HepG2 (cell line): ENCODE results near the gene LGALS13. TPM values are rescaled to one million over a fixed set of nuclear protein-coding genes. Genes with fewer than 3 reads are reported as not detected.

ENCODE experiments used
- ATAC-seq: fragments of 200-7000 bp; cut with Tn5 transposase; 3 replicates; pipeline ENCODE4 v1.9.1; 2020; ENCODE audit warnings: mild to moderate bottlenecking, moderate library complexity
- BruUV-seq: library from RNA; stranded (reverse); fragments of 400-500 nt; replicated peaks from 2 replicates; lab custom pipeline; 2021; lab: Mats Ljungman, UMichigan
- CTCF ChIA-PET: fragments of 300-600 bp; formaldehyde crosslinking; extraction: SDS; loops from one replicate; lab custom pipeline; 2021; ENCODE audit warnings: low total read pairs, inconsistent platforms, low intra/inter-chr PET ratio; lab: Yijun Ruan, JAX
- POLR2A ChIA-PET: fragments of 350-600 bp; sonication (Branson Sonifier 250); formaldehyde crosslinking; loops from one replicate; lab custom pipeline; 2020; ENCODE audit warnings: antibody characterized with exemption, inconsistent platforms; lab: Yijun Ruan, JAX
- DNase-seq: peaks from one replicate; pipeline ENCODE4 v3.0.0-alpha.2; 2015; ENCODE audit warnings: low spot score
- FAIRE-seq: peaks from 3 replicates; lab custom pipeline; 2011; peaks lifted over from hg19 to GRCh38; lab: Jason Lieb, UNC
- H2AFZ ChIP-seq: one replicate; pipeline ENCODE4 v1.6.1; 2011; ENCODE audit warnings: low read length, inconsistent platforms
- H3K27ac ChIP-seq: fragments of 300-600 bp; 3 replicates; pipeline ENCODE4 v1.8.0; 2011; ENCODE audit warnings: mixed run types, mild to moderate bottlenecking, mixed read lengths, low read length, inconsistent platforms; ENCODE audit not compliant: insufficient read depth; ENCODE audit errors: extremely low read length
- H3K27me3 ChIP-seq, 2 experiments: fragments of 200-600 bp in 1 of 2; 2 replicates in 1 of 2; 3 replicates in 1 of 2; pipeline versions ENCODE4 v1.6.0 to v1.8.0; 2011; ENCODE audit warnings: low read length in 2 of 2, mild to moderate bottlenecking in 2 of 2, moderate library complexity in 2 of 2, inconsistent platforms in 1 of 2; ENCODE audit not compliant: insufficient read depth in 2 of 2, control insufficient read depth in 1 of 2
- H3K36me3 ChIP-seq, 2 experiments: fragments of 200-600 bp in 1 of 2; replicated peaks in 1 of 2; 2 replicates in 1 of 2; 3 replicates in 1 of 2; pipeline versions ENCODE4 v1.5.1 to v1.8.0; 2011; ENCODE audit warnings: low read length in 2 of 2, inconsistent platforms in 1 of 2; ENCODE audit not compliant: insufficient read depth in 2 of 2, control insufficient read depth in 1 of 2
- H3K4me1 ChIP-seq: 2 replicates; pipeline ENCODE4 v1.5.1; 2012; ENCODE audit warnings: low read length, inconsistent platforms; ENCODE audit not compliant: insufficient read depth
- H3K4me2 ChIP-seq: 2 replicates; pipeline ENCODE4 v1.6.0; 2011; ENCODE audit warnings: low read depth, low read length, inconsistent platforms
- H3K4me3 ChIP-seq, 3 experiments: fragments of 200-600 bp in 1 of 3; sonication (generic), shearing (Covaris generic) in 1 of 3; replicated peaks in 1 of 3; 2 replicates each; pipeline ENCODE4 v1.5.1; 2011 to 2016; ENCODE audit warnings: low read length in 3 of 3, inconsistent platforms in 2 of 3, low read depth in 2 of 3, mild to moderate bottlenecking in 2 of 3, control low read depth in 1 of 3, mixed read lengths in 1 of 3; ENCODE audit not compliant: insufficient read depth in 1 of 3
- H3K79me2 ChIP-seq: one replicate; pipeline ENCODE4 v1.6.1; 2011; ENCODE audit warnings: low read length, inconsistent platforms; ENCODE audit not compliant: insufficient read depth
- H3K9ac ChIP-seq: 2 replicates; pipeline ENCODE4 v1.6.0; 2011; ENCODE audit warnings: mild to moderate bottlenecking, low read depth, low read length, inconsistent platforms; ENCODE audit not compliant: insufficient read depth
- H3K9me3 ChIP-seq: 2 replicates; pipeline ENCODE4 v1.5.1; 2012; ENCODE audit warnings: mild to moderate bottlenecking, low read length
- H4K20me1 ChIP-seq: 2 replicates; pipeline ENCODE4 v1.6.0; 2011; ENCODE audit warnings: inconsistent platforms, mild to moderate bottlenecking, low read length, moderate library complexity; ENCODE audit not compliant: insufficient read depth
- HNRNPL ChIP-seq: fragments of 200-400 bp; formaldehyde crosslinking; IDR thresholded peaks from 2 replicates; pipeline ENCODE4 v1.6.1; 2017; ENCODE audit warnings: mild to moderate bottlenecking, low read depth, low read length
- HNRNPLL ChIP-seq: fragments of 200-400 bp; formaldehyde crosslinking; IDR thresholded peaks from 2 replicates; pipeline ENCODE4 v1.6.1; 2017; ENCODE audit warnings: mild to moderate bottlenecking, low read depth, low read length; ENCODE audit not compliant: poor library complexity, severe bottlenecking
- NR1H2 ChIP-seq: sonication (generic); formaldehyde crosslinking; IDR thresholded peaks from 2 replicates; pipeline ENCODE4 v1.8.1; 2022; ENCODE audit warnings: low read depth, missing genetic modification reagents, borderline replicate concordance
- RBAK ChIP-seq: sonication (generic); formaldehyde crosslinking; IDR thresholded peaks from 2 replicates; pipeline ENCODE4 v1.5.1; 2020; ENCODE audit warnings: mild to moderate bottlenecking, missing genetic modification reagents
- REXO4 ChIP-seq: sonication (generic); formaldehyde crosslinking; IDR thresholded peaks from 2 replicates; pipeline ENCODE4 v1.8.0; 2022; ENCODE audit warnings: missing genetic modification reagents, mild to moderate bottlenecking, borderline replicate concordance
- RNF219 ChIP-seq: sonication (generic); formaldehyde crosslinking; IDR thresholded peaks from 2 replicates; pipeline ENCODE4 v1.5.0; 2020; ENCODE audit warnings: mild to moderate bottlenecking, missing genetic modification reagents
- TCF7L2 ChIP-seq: IDR thresholded peaks from 2 replicates; pipeline ENCODE4 v1.6.1; 2011; ENCODE audit warnings: mild to moderate bottlenecking, low read depth, low read length, moderate library complexity
- ZNF354B ChIP-seq: sonication (generic); formaldehyde crosslinking; IDR thresholded peaks from 2 replicates; pipeline ENCODE4 v1.8.0; 2022; ENCODE audit warnings: mild to moderate bottlenecking, missing genetic modification reagents
- ZNF547 ChIP-seq: sonication (generic); formaldehyde crosslinking; IDR thresholded peaks from 2 replicates; pipeline ENCODE4 v1.5.1; 2020; ENCODE audit warnings: mild to moderate bottlenecking, missing genetic modification reagents
- ZNF550 ChIP-seq: sonication (generic); formaldehyde crosslinking; IDR thresholded peaks from 2 replicates; pipeline ENCODE4 v1.4.0; 2020; ENCODE audit warnings: mild to moderate bottlenecking, missing genetic modification reagents, borderline replicate concordance
- ZNF646 ChIP-seq: sonication (generic); formaldehyde crosslinking; IDR thresholded peaks from 2 replicates; pipeline ENCODE4 v1.9.0; 2021; ENCODE audit warnings: mild to moderate bottlenecking, missing genetic modification reagents
- ZNF7 ChIP-seq: IDR thresholded peaks from 2 replicates; pipeline ENCODE4 v1.6.1; 2016; ENCODE audit warnings: missing biosample characterization, missing genetic modification reagents
- ZNF761 ChIP-seq: sonication (generic); formaldehyde crosslinking; conservative IDR thresholded peaks from 2 replicates; pipeline ENCODE4 v1.4.0; 2020; ENCODE audit warnings: mild to moderate bottlenecking, missing genetic modification reagents
- WGBS: methylation state at CpG from one replicate; pipeline ENCODE4 v1.1.6; 2017; ENCODE audit warnings: low lambda C conversion rate; 5-methylcytosine and 5-hydroxymethylcytosine counted together
- in situ Hi-C: cut with HindIII; loops from 2 replicates; pipeline ENCODE4 v1.10.0; 2017; ENCODE audit warnings: low pct_unique_long_range_greater_than_20kb; ENCODE audit not compliant: extremely low pct_ligation_motif_present
- intact Hi-C: fragments of 100-400 bp; cut with micrococcal nuclease; formaldehyde crosslinking; loops from one replicate; pipeline ENCODE4 v1.10.0; 2022; ENCODE audit not compliant: unreplicated experiment
- polyA plus RNA-seq, 8 experiments: library from polyadenylated mRNA; depleted of rRNA in 3 of 8; stranded (reverse) in 7 of 8; unstranded in 1 of 8; fragments of >200 nt; fragmentation: Illumina TruSeq in 4 of 8; extraction: Trizol in 4 of 8; gene quantifications; 2 replicates each; pipeline versions ENCODE4 v1.2.1 to v1.2.3, GENCODE V29; 2011 to 2016; ENCODE audit warnings: low read depth in 4 of 8, missing spikeins in 1 of 8, mixed read lengths in 1 of 8; ENCODE audit not compliant: insufficient read depth in 1 of 8
- total RNA-seq, 5 experiments: library from RNA; depleted of rRNA; stranded (reverse); fragments of >200 nt; fragmentation: Illumina TruSeq; extraction: Trizol; gene quantifications; 2 replicates each; pipeline ENCODE4 v1.2.3, GENCODE V29; 2016; ENCODE audit warnings: low read depth in 1 of 5

The LGALS13 gene
- total and polyA plus RNA-seq, 2 of the 13 experiments (the other 11 are each of a cell fraction or from before 2014, with no cell fraction given): not detected

GRCh38 chr19:39590265-39590664 is 12.1 kb upstream of the LGALS13 start (continued):
- no peak for TF ChIP-seq ZNF646 (CRISPR knock-in tag)

DNA sequence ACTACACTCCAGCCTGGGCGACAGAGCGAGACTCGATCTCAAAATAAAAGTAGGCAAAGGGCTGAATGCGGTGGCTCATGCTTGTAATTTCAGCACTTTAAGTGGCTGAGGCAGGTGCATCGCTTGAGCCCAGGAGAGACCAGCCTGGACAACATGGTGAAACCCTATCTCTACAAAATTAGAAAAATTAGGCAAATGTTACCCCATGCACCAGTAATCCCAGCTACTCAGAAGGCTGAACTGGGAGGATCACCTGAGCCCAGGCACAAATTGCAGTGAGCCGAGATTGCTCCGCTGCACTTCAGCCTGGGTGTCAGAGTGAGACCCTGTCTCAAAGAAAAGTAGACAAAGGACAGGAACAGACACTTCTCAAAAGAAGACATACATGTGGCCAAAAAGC is 9.9 kb upstream of the LGALS13 start:
- FAIRE-seq (no peak), ATAC-seq (no peak), DNase-seq (no peak)
- H3K4me1 ChIP-seq: no peaks in the 10 kb centered on the region
- intact Hi-C loops (no loop called here), in situ Hi-C loops (no loop called here)
- CTCF ChIA-PET: no interaction called here
- H3K27ac ChIP-seq: no peak overlapping the region
- no peak overlapping the region for H3K4me2 ChIP-seq
- 24% methylated on average over 7 of the region's 7 CpGs for WGBS
- BruUV-seq: no TSS peak
- H3K9ac ChIP-seq: no peak overlapping the region
- H3K4me3 ChIP-seq: no peak overlapping the region
- H4K20me1 ChIP-seq: no peaks in the 10 kb centered on the region
- H3K27me3 ChIP-seq: no peaks in the 10 kb centered on the region
- no peaks in the 10 kb centered on the region for H3K36me3 ChIP-seq
- POLR2A ChIA-PET: no interaction called here
- no peaks in the 10 kb centered on the region for H3K79me2 ChIP-seq
- H2AFZ ChIP-seq: no peak overlapping the region
- H3K9me3 ChIP-seq: no peaks in the 10 kb centered on the region
- no peak for TF ChIP-seq HNRNPL
- no peak for TF ChIP-seq RBAK (CRISPR knock-in tag)
- no peak for TF ChIP-seq ZNF354B (CRISPR knock-in tag)
- TF ChIP-seq NR1H2 (CRISPR knock-in tag): no peak
- no peak for TF ChIP-seq RNF219 (CRISPR knock-in tag)
- no peak for TF ChIP-seq ZNF7 (CRISPR knock-in tag)
- TF ChIP-seq ZNF547: no peak
- TF ChIP-seq TCF7L2: no peak
- TF ChIP-seq ZNF550: no peak
- no peak for TF ChIP-seq ZNF761 (CRISPR knock-in tag)
- no peak for TF ChIP-seq HNRNPLL
- TF ChIP-seq REXO4 (CRISPR knock-in tag): no peak
